ENCODE results near the gene OR1E2.
"Not testable (repeated sequence)": the region's sequence is repeated elsewhere in the genome, so short reads cannot be mapped to it uniquely, and the experiment has no call there.

OR1E2 gene, protein sequence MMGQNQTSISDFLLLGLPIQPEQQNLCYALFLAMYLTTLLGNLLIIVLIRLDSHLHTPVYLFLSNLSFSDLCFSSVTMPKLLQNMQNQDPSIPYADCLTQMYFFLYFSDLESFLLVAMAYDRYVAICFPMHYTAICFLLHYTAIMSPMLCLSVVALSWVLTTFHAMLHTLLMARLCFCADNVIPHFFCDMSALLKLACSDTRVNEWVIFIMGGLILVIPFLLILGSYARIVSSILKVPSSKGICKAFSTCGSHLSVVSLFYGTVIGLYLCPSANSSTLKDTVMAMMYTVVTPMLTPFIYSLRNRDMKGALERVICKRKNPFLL

DNA sequence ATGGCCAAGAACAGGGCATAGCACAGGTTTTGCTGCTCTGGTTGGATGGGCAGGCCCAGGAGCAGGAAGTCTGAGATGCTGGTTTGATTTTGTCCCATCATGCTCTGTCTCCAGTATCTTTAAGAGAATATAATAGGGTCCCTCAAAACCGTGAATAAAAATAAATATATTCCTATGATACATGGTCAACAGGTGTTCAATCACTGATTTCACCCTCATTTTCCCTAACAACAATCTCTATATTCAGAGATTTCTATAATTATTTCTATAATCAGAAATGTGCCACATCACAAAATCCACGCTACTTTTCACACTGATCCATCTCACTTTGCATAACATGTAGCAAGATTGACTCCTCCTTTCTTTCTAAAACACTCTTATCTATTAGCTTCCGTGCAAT is at the start of gene OR1E2:
Gene OR1E2, minus strand, starts transcription at position 101 of the 400 bp plus-strand sequence. Its CDS starts 0 bp downstream, at position 101.
- DNase-seq (ENCODE audit: low spot score): no peak

DNA sequence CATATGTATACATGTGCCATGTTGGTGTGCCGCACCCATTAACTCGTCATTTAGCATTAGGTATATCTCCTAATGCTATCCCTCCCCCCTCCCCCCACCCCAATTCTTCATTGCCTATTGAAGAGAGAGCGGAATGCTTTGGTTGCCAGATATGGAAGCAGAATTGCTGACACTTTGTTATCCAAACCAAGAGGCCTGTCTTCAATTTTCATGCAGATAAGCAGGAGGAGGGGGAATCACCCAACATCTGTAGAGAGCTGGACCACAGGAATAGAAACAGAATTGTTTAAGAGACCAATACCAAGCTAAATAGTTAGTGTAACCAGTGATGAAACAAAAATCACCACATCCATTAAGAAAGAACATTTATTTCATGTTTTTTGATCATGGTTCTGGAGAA is 49.2 kb upstream of the OR1E2 start:
- DNase-seq (ENCODE audit: low spot score): no peak

DNA sequence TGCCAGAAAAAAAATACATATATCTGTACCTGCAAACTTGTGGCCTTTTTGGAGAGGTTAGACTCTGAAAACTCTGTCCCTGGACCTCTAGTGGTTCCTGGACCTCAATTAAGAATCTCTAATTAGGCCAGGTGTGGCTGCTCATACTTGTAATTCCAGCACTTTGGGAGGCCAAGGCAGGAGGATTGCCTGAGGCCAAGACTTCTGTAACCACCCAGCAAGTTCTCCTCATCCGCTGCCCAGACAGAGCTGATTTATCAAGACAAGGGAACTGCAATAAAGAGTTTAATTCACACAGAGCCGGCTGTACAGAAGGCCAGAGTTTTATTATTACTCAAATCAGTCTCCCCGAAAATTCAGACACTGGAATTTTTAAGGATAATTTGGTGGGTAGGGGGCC is 46.3 kb upstream of the OR1E2 start:
- DNase-seq (ENCODE audit: low spot score): no peak

DNA sequence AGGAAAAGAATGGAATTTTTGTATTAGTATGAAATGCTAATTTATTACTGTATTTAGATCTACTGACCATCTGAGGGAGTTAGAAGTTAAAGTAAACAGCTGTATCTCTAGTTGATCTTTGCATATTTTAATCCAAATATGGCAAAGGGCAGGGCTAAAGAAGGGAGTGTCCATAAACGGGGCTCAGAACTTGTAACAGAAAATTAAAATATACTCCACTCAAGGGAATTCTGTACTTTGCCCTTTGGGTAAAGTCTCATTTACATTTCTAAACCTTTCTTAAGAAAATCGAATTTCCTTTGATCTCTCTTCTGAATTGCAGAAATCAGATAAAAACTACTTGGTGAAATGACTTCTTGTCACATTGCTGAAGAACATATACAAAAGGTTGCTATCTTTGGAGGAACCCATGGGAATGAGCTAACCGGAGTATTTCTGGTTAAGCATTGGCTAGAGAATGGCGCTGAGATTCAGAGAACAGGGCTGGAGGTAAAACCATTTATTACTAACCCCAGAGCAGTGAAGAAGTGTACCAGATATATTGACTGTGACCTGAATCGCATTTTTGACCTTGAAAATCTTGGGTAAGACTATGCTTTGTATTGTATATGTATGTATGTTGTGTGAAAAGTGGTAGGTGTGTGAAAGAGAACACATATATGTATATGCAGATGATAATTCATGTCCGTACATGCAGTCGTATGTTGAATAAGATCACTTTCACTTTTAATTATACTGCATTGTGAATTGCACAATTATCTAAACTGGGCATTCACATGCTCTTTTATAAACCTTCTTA is 42.4 kb upstream of the OR1E2 start, which contains the start of gene ASPA:
Gene ASPA, plus strand, starts transcription at position 186 of the 799 bp plus-strand sequence. Its CDS starts 163 bp downstream, at position 349.
- no peak for DNase-seq (ENCODE audit: low spot score)

DNA sequence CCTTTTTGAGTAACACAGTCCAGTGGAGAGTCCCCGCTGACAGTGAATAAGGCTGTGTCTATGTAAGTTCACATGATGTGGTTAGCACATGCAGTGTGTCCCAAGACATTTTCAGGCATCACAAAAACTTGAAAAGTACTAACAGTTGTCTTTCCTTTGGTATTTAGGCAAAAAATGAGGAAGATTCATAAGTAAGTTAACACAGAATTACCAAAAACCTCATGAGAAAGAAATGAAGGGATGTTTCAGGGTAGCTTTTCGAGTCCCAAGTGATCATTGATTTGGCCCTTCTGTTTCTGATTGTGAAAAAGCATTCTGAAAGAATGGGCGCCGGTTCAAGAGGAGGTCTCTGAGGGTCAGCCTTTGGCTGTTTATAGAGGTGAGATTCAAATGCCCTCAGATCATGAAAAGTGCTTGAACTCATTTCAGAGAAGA is 41.6 kb upstream of the OR1E2 start:
- no peak for DNase-seq (ENCODE audit: low spot score)

DNA sequence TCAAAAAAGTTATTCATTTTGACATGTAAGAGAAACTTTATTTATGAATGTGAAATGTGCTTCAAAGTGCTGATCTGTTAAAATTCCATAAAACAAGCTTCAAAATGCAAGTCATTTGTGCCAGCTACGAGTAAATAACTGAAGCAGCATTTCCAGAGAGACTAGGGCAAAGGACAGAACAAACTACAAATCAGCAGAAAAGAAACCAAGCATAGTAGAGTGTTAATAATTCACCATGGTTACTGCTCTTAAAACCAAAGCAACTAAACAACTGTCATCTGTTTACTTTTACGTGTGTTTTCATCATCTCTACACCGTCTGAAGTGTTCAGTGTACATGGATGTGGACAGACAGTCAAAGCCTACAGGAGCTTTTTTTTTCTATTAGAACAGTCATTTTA is 40.6 kb upstream of the OR1E2 start:
- DNase-seq (ENCODE audit: low spot score): no peak

DNA sequence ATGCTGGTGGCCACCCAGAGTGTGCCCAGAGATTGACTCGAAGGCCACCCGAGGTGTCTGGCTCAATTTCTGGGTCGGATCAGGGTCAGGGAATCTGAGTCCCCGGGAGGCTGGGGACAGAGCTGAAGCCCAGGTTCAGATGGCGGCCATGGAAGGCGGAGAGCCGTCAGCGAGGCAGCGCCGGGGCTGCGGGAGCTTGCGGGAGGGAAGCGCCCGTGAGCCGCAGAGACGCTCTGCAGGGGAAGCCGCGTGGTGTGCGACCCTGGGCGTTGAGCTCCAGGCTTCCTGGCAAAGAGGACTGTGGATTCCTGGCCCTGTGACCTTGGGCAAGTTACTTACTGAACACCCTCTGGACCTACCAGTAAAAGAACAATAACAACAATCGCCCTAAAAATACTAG is 38.5 kb upstream of the OR1E2 start:
- DNase-seq (ENCODE audit: low spot score): no peak

DNA sequence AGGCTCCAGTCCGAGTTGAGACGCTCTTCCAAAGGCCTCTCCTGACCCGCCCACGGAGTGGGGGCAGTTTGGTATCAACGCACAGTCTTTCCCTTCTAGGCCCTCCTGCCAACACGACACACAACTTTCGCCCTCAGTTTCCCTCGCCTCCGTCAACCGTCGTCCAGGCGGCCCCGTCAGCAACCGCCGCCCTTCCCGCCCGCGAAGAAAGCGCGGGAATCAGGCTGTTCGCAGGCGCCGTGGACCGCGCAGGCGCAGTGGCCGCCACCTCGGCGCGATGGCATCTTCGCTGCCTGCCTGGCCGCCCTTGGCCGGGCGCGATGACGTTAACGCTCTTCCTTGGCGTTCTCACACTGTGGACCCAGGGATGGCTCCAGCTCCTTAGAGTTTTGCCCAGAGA is 38.0 kb upstream of the OR1E2 start, which contains the start of gene SPATA22:
Gene SPATA22, minus strand, starts transcription at position 221 of the 400 bp plus-strand sequence. CDS start 2,494 bp downstream, outside the sequence.
- DNase-seq (ENCODE audit: low spot score): no peak

DNA sequence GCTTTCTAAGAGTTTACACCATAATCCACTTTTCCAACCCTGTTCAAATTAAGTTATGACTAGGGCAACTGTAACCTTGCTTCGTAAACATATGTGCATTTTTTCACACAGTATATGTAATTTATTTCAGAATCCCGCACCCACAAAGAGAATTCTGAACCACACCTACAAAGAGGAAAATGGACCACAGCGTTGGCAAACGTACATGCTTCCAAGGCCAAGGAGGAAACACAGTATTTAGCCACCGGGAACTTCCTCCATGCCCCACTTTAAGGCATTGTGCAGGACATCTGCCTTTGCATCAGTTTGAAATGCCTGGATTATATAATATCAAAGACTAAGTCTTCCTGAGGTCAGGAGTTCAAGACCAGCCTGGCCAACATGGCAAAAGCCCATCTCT is 35.9 kb upstream of the OR1E2 start:
- no peak for DNase-seq (ENCODE audit: low spot score)

DNA sequence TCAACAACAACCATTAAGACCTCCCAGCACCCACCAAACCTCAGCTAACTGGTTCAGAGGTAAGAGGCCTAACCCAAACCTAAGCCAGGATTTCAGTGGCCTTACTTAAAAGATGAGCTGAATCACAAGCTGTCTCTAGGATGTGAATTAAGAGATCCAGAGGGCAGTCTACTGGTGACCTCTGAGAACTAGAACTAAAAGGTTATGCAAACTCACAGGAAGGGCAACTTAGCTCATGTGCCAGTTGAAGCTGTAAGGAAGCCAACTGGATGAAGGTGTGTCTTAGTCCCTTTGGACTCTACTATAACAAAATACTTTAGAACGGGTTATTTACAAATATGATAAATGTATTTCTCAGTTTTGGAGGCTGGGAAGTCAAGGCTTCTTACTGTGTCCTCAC is 32.7 kb upstream of the OR1E2 start:
- not testable (repeated sequence) for DNase-seq (ENCODE audit: low spot score)

DNA sequence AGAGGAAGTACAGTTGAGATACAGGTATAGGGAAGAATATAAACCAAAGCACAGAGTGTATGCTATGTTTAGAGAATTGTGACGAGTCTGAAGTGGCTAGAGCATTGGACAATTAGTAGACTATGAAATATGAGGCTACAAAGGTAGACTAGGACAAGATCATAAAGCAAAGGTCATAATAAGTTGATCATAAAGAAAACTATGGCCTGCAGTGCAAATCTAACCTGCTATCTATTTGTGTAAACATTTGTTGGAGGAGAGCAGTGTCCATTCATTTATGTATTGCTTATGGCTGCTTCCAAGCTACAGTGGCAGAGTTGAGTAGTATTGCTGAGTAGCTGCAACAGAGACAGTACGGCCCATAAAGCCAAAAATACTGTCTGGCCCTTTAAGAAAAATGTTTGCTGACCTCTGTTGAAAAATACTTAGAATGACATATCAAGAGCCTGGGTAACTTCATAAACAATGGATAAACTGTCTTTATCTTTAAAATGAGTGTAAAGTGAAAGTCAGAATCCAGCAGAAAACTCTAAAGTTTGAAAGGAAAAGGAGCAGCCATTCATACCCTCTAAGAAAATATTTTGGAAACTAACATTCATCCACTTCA is 14.5 kb upstream of the OR1E2 start:
- no peak for DNase-seq (ENCODE audit: low spot score)

DNA sequence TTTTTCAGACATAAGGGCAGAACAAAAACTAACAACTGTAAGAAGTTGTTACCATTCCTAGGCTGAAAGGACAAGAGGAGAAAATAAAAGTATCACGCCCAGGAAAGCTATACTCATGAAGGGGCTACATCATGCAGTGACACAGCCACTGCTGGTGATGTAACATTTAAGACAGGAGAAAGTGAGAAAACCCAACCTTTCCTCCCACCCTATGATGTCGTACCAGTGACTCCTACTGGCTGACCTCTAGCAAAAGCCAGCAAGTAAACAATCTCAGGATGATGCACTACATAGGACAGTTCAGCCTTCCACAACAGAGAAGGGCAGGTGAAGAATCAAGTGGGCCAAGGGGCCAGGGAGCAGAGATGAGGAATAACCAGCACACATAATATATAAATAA is 14.0 kb upstream of the OR1E2 start:
- DNase-seq (ENCODE audit: low spot score): no peak

DNA sequence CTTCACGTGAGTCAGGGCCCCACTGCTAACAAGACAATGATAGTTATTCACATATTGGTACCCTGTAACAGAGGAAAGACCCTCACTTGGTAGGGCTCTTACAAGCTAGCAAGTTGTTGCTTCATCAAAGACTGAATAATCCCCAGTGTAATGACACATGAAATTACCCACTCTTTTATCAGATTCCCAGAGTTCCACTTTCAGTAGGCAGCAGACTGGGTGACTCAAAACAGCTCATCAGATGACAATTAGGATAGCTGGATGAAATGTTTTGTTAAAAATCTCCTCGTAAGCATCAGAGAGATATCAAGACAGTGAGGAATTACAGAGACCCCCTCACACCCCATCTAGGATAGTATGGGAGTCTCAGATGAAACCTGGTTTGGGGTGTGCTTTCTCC is 6.8 kb upstream of the OR1E2 start:
- no peak for DNase-seq (ENCODE audit: low spot score)

DNA sequence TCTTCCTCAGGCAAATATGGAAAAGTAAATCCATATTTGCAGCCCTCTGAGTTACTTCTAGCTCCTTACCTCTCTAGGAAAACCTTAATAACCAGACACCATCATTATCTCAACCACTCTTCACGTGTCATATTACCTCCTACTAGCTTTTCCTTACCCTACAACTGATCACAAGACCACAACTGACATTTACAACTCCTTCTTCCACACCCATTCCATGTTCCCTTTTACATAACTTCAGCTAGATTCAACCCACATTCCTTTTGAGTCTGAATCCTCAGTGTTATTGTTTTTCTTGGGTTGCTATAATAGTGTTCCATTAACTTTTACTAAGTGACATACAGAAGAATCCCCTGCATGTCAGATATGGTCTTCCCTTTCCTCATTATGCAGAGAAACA is 4.7 kb upstream of the OR1E2 start:
- DNase-seq (ENCODE audit: low spot score): no peak

DNA sequence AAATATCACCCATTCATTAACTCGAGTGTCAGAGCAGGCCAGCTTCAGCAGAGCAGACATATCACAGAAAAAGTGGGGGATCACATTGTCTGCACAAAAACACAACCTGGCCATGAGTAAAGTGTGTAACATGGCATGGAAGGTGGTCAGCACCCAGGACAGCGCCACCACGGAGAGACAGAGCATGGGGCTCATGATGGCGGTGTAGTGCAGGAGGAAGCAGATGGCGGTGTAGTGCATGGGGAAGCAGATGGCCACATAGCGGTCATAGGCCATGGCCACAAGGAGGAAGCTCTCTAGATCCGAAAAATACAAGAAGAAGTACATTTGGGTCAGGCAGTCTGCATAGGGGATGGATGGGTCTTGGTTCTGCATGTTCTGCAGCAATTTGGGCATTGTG is 426 bp downstream of the OR1E2 start:
- DNase-seq (ENCODE audit: low spot score): not testable (repeated sequence)

DNA sequence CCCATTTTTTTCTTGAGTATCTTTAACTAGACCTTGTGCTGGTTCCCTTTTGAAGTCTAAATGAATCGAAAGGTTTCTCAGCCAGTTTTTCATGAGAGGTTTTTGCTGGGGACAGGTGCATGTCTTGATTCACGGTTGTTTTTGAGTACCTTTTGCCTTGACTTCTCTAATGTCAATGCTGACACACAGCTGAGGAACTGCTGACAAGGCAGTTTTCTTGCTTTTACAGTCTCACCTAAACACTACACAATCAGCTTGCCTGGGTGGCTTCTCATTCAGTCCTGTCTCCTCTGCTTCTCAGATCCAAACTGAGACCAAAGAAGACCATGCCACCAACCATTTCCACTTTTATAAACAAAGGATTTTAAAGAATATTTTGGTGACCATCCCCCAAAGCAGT is 15.4 kb downstream of the OR1E2 start:
- DNase-seq (ENCODE audit: low spot score): no peak

DNA sequence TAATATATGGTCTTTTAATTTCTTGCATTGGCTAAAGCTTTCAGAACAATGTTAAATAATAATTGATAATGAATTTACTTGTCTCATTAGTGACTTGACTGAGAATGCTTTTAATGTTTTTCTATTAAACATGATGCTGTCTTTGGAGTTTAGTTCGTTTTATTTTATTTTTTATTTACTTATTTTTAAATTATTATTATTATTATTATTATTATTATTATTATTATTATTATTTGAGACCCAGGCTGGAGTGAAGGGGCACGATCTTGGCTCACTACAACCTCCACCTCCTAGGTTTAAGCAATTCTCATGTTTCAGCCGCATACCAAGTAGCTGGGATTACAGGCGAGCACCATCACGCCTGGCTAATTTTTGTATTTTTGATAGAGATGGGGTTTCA is 18.0 kb downstream of the OR1E2 start:
- DNase-seq (ENCODE audit: low spot score): no peak

DNA sequence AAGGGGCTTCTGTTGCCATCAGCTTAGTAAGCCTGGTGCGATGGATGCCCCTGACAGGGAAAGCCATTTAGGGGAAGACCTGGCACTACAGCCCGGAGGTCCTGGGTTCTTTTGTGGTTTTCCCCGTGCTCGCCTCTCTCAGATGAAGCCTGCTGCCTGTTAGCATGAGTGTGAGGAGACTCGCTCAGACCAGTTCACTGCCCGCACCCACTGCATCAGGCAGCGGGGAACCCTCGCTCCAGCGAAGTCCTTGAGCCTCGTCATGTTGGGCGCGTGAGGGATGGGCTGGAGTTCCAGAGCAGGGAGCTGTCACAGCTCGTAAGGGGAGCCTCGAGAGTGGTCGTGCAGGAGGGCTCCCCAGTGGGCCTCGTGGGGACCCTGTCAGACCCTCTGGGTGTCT is 21.4 kb downstream of the OR1E2 start:
- not testable (repeated sequence) for DNase-seq (ENCODE audit: low spot score)

DNA sequence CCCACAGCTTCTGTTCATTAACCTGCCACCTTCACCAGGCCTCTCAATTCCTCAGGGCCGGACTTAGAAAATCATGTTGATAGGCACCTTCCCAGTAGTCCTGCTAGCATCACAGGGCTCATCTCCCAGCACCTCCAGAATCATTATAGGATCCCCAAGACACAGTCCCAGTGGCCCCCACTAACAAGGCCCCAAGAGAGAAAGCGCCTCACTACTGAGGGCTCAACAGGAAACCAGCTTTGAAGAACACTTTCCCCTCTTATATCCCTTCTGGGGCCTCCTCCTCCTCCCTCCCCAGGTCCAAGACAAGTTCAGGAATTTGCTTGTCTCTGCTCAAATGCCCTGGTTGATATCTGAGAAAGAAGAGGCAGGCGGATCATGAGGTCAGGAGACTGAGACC is 22.6 kb downstream of the OR1E2 start, which contains the start of gene OR3A3:
Gene OR3A3, plus strand, starts transcription at position 301 of the 400 bp plus-strand sequence.
- no peak for DNase-seq (ENCODE audit: low spot score)

DNA sequence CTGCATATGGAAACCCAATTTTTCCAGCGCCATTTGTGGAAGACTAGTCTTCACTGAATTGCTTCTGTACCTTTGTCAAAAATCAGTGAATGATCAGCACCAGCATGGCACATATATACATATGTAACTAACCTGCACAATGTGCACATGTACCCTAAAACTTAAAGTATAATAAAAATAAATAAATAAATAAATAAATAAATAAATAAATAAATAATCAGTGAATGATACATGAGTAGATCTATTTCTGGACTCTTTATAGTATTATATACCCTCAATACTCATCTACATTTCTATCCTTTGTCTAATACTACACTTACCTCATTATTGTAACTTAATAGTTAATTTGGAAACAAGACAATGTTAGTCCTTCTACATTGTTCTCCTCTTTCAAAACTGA is 29.8 kb downstream of the OR1E2 start:
- not testable (repeated sequence) for DNase-seq (ENCODE audit: low spot score)

DNA sequence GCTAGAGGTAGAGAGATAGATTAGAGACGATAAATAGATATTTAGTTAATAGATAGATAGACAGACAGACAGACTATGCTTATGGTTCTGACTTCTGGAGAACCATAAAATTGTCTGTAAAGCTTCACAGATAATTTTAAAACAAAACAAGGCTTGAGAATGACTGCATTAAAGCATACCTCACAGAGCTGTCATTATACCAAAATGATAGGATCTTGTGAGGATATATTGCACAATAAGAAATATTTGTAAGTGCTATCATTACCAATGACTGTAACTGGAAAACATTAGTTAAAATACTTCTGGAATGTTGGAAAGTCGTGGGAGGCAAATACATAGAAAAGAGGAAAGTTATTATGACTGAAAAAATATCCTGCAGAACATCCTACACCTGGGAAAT is 31.9 kb downstream of the OR1E2 start:
- no peak for DNase-seq (ENCODE audit: low spot score)

DNA sequence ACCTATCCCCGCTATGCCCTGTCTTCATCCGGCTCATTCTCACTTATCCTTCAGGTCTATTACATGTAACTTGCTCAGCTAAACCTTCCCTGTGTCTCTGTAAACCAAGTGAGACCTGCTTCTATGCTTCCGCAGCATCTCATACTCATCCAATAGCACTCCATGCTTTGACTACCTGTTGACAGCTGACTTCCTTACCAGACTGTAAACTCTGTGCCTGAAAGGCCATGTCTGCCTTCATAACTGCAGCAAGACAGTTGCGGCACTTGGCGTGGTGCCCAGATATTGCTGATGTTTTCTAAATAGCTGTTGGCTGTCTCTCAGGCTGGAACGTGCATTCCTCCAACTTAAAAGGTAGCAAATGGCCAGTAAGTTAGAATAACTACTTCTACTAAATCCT is 33.6 kb downstream of the OR1E2 start:
- no peak for DNase-seq (ENCODE audit: low spot score)

DNA sequence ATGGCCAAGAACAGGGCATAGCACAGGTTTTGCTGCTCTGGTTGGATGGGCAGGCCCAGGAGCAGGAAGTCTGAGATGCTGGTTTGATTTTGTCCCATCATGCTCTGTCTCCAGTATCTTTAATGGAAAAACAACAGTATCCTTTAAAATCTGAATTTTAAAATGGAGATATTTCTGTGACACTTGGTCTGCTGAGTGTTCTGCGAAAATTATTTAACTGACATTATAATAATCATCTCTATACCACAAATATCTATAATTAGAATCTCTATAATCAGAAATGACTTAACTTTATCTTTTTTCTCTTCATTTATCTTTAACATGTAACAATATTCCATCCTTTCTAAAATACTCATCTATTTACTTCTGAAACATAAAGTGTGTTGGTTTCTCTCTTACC is 35.3 kb downstream of the OR1E2 start, which contains the start of gene OR1E1:
Gene OR1E1, minus strand, starts transcription at position 101 of the 400 bp plus-strand sequence. Its CDS starts 0 bp downstream, at position 101.
- DNase-seq (ENCODE audit: low spot score): no peak
